ENCODE measurements around the gene TAP1. TPM values are rescaled to one million over a fixed set of nuclear protein-coding genes. Genes with fewer than 3 reads are reported as not detected.

The TAP1 gene, protein sequence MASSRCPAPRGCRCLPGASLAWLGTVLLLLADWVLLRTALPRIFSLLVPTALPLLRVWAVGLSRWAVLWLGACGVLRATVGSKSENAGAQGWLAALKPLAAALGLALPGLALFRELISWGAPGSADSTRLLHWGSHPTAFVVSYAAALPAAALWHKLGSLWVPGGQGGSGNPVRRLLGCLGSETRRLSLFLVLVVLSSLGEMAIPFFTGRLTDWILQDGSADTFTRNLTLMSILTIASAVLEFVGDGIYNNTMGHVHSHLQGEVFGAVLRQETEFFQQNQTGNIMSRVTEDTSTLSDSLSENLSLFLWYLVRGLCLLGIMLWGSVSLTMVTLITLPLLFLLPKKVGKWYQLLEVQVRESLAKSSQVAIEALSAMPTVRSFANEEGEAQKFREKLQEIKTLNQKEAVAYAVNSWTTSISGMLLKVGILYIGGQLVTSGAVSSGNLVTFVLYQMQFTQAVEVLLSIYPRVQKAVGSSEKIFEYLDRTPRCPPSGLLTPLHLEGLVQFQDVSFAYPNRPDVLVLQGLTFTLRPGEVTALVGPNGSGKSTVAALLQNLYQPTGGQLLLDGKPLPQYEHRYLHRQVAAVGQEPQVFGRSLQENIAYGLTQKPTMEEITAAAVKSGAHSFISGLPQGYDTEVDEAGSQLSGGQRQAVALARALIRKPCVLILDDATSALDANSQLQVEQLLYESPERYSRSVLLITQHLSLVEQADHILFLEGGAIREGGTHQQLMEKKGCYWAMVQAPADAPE
- 19.2 and 19.4 TPM in 2 replicates for total RNA-seq

DNA sequence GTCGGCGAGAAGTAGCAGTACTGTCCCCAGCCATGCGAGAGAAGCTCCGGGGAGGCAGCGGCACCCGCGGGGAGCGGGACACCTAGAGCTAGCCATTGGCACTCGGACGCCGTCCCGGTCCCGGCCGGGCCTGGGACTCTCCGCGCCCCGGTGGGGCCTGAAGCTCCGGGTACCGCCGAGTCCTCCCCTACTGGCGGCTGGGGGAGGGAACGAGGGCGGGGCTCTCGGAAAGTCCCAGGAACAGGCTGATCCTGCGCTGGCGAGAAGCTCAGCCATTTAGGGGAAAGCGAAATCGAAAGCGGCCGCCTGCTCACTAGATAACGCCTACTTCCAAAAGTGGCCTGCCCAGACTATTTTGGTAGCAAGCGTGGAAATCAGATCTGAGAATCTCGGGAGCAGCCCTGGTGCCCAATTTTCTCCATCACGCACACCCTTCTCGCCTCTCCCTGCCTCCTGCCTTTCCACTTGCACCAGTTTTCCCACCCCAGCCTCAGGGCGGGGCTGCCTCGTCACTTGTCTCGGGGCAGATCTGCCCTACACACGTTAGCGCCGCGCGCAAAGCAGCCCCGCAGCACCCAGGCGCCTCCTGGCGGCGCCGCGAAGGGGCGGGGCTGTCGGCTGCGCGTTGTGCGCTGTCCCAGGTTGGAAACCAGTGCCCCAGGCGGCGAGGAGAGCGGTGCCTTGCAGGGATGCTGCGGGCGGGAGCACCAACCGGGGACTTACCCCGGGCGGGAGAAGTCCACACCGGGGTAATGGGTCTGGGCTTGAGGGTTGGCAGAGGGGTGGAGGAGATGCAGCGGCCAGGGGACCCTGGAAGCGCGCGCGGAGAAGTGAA, at the start of gene TAP1, which contains the start of gene PSMB9:
Gene TAP1 (minus strand): TSS at position 164 of the 835 bp plus-strand sequence. CDS start 68 bp downstream, at position 96.
Gene PSMB9 (plus strand): TSS at position 652 of the 835 bp plus-strand sequence. CDS start 38 bp downstream, at position 690.

DNA sequence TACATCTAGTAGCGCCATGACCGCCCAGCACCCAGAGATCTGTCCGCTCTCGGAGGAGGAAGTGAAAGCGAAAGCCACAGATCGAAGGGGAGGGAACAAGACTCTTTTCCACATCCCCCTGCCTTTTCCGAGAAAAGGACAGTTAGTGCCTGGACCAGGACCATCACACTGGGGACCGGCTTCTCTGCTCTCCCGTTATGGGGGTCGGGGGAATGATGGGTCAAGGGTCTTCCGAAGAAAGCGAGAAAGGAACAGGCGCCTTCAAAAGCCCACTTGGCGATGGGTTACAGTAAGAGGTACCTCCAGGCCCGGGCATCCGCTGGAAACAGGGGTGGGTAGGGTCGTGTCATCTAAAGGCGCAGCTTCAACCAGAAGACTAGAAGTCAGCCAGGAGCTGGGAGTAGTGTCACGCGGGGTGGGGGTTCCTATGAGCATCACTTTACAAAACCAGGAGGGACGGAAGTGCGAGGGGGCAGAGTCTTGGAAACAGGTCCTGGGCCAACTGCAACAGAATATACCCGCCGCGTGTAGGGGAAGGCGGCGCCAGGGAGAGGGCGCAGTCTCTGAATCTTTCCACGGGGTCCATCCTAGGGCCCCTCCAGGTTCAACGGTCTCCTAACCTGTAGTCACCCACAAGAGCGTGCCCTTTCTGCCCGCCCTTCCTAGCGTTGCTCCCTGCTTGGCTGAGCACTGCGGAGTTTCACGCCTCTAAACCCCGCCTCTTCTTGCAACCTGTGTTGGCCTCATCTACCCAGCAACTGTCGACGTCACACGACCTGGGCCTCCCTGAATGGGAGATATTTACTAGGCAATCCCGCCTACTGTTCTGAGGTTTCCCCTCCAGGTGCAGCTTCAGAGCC, 9.3 kb downstream of the TAP1 start, which contains the start of gene PSMB8:
Gene PSMB8 (minus strand): TSS at position 69 of the 860 bp plus-strand sequence. CDS start 51 bp downstream, at position 18.

DNA sequence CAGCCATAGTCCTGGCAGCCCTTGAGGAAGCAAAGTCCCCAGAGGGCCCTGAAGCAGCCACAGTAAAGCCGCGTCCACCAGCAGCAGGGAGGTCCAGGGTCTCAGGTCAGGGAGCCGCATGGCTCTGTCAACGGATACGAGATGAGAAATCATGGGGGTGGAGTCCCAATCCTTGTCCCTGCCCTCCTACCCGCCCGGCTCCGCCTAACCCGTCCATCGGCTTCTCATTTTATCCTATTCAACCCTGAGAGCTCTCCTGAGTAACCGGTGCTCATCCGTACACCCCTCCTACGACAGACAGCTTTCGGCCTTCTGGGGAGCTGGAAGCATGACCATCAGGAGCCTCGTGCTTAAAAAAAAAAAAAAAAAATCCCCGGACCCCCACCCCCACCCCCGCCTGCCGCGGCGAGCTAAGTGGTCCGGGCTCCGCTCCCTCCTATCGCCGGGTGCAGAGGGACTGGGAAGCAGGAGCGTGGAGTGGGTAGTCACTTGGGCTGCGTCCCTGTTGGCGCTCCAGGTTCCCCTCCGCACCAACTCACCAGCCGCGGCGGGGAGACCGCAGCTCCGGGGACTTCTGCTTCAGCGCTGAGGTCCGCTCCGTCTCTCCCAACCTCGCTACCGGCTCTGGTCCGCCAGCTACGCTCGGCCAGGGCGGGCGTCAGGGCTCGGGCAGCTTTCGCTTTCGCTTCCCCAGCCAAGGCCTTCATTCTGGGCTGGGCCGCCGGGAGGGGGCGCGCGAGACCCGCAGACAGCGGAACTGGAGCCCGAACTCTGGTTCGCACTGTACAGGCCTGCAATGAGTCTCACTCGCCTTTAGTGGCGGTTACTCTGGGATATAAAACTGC, 15.2 kb downstream of the TAP1 start, which contains the start of gene TAP2:
Gene TAP2 (minus strand): TSS at position 626 of the 845 bp plus-strand sequence. CDS start 506 bp downstream, at position 120.

DNA sequence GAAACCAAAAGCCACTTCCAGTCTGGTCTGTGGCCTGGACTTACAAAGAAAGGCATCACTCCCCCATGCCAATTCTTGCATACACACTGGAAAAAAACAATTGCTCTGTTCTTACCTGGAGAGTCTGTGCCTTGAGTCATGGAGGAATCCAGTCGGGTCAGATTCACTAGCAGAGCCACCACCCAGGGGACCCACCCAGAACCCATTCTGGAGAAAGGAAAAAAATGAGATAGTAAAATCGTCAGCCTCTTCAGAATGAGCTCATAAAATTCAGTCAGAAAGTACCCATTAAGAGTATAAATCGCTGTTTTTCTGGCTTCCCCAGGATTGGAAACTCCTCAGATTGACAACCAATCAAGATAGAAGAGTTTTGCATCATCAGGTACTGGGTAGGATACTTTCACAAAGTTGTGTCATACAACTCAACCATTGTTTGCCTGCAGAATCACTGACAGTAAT, 36.7 kb downstream of the TAP1 start, which contains the start of gene HLA-DOB:
Gene HLA-DOB (minus strand): TSS at position 257 of the 459 bp plus-strand sequence. CDS start 51 bp downstream, at position 206.

Other genes with a start within 250 kb of the TAP1 start
- not detected in 2 replicates for gene HLA-DQA1, start 216.3 kb downstream of the TAP1 start, total RNA-seq
- gene HLA-DQB1, start 187.0 kb downstream of the TAP1 start, total RNA-seq = not detected in 2 replicates
- gene HLA-DQA2, start 112.3 kb downstream of the TAP1 start, total RNA-seq = not detected in 2 replicates
- not detected in 2 replicates for gene HLA-DQB2, start 90.2 kb downstream of the TAP1 start, total RNA-seq
- 0.56 and 1.1 TPM in 2 replicates for gene HLA-DOB, start 36.7 kb downstream of the TAP1 start, total RNA-seq
- 9.0 and 14.5 TPM in 2 replicates for gene TAP2, start 15.0 kb downstream of the TAP1 start, total RNA-seq
- gene PSMB8, start 9.7 kb downstream of the TAP1 start, total RNA-seq = 44.7 and 54.2 TPM in 2 replicates
- 27.2 and 33.0 TPM in 2 replicates for gene PSMB9, start 488 bp upstream of the TAP1 start, total RNA-seq
- not detected in 2 replicates for gene HLA-DMB, start 87.3 kb upstream of the TAP1 start, total RNA-seq
- 3.9 and 4.2 TPM in 2 replicates for gene HLA-DMA, start 99.4 kb upstream of the TAP1 start, total RNA-seq
- gene BRD2, start 114.9 kb upstream of the TAP1 start, total RNA-seq = 112 and 121 TPM in 2 replicates
- 0.12 TPM in 1 of 2 replicates, not detected in the other for gene HLA-DOA, start 155.9 kb upstream of the TAP1 start, total RNA-seq
- gene HLA-DPA1, start 219.9 kb upstream of the TAP1 start, total RNA-seq = 2.8 and 7.6 TPM in 2 replicates
- 4.1 and 10.1 TPM in 2 replicates for gene HLA-DPB1, start 222.3 kb upstream of the TAP1 start, total RNA-seq

Data from cardiac ventricle fibroblast (primary cell).